GM12801 (cell line): Measurements from ENCODE around the gene ERH.

Experiments
- CTCF ChIP-seq: IDR thresholded peaks from one replicate; pipeline ENCODE4 v1.5.1; 2011; ENCODE audit warnings: control low read depth; ENCODE audit not compliant: insufficient read length; ENCODE audit errors: extremely low read depth

Gene ERH

GRCh38 chr14:69387311-69387710 lies 10.8 kb downstream of the ERH start:
- no peak for TF ChIP-seq CTCF

GRCh38 chr14:69378274-69378673 lies 19.8 kb downstream of the ERH start:
- TF ChIP-seq CTCF: no peak

DNA sequence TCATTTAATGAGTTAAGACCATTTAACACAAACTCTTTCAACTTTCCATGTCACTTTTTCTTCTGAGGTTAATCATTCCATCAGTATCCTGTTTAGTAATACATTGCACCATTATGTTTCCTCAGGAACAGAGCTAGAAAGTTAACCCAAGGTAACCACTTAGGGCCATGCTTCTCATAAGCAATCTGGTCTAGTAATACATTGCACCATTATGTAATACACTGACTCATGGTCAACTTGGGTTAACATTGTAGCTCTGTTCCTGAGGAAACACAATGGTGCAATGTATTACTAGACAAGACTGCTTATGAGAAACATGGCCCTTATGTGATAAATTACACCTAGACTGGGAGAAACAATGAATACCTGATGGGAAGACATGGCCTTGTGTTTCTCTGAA lies 21.7 kb downstream of the ERH start:
- no peak for TF ChIP-seq CTCF

DNA sequence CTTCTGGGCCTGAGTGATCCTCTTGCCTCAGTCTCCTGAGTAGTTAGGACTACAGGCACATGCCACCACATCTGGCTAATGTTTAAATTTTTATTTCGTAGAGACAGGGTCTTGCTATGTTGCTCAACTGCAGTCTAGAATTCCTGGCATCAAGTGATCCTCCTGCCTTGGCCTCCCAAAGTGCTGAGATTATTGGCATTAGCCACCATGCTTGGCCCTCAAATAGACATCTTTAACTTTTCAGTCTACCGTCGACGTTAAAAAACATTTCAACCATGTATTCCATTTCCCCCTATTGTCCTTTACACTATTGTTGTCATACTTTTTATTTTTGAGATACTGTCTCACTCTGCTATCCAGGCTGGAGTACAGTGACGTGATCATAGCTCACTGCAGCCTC lies 22.4 kb downstream of the ERH start:
- TF ChIP-seq CTCF: no peak

GRCh38 chr14:69375182-69375581 lies 22.9 kb downstream of the ERH start:
- no peak for TF ChIP-seq CTCF

DNA sequence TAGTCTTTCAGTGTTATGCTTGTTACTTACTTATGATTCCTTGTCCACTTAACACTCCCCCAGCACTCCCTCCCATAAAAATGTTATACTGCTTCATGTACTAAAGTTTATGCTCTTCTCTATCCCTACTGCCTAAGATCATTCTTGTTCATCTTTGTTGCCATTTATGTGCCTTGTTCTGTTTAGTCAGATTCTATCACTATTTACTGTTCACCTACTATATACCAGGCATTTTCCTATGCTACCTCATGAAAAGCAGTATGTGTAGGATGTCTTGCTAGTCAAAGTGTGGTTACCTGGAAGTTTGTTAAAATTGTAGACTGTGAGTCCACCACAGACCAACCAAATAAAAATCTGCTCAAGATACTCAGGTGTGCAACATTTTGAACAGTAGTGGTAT lies 23.9 kb downstream of the ERH start:
- TF ChIP-seq CTCF: no peak

DNA sequence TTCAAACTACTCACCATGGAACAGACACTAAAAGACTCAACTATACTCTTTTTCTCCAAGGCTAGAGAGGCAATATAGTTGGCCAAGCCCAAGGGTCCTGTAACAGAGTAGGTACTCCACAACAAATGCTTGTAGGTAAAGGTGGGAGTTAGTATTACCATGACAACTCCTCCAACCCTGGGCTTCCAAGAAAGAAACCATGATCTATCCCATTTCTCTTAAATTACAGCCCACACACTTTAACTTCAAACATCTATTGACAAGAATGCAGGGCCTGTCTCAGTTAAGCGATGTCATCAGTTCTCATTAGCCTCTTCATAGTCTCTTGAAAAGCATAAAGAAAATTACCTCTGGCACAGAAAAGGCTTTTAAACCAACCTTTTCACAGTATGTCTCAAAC lies 25.0 kb downstream of the ERH start:
- TF ChIP-seq CTCF: no peak

DNA sequence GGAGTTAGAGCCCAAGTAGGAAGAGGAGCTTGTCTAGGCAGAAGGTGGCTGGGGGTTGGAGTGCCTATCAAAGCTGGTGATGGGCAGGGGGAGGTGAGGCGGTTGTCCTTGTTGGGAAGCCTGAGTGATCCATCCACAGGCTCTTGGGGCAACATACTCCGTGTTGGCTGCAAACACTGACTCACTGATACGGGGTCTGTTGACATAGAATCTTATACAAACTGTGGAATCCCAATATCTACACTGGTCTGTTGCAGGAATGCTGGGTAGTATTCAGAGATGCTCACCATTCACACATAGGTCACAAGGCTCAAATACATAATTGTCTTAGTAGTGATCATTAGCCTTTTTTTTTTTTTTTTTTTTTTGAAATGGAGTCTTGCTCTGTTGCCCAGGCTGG lies 26.0 kb downstream of the ERH start:
- no peak for TF ChIP-seq CTCF
